Bone marrow (tissue), 2 donors: Measurements from ENCODE around the gene RNH1.

ENCODE experiments used
- DNase-seq, 2 donors: peaks; one replicate each; lab custom pipeline; 2025; lab: John Stamatoyannopoulos, UW

The RNH1 gene

GRCh38 chr11:499201-500076, 7.6 kb downstream of the RNH1 start:
- DNase-seq = no peak

DNA sequence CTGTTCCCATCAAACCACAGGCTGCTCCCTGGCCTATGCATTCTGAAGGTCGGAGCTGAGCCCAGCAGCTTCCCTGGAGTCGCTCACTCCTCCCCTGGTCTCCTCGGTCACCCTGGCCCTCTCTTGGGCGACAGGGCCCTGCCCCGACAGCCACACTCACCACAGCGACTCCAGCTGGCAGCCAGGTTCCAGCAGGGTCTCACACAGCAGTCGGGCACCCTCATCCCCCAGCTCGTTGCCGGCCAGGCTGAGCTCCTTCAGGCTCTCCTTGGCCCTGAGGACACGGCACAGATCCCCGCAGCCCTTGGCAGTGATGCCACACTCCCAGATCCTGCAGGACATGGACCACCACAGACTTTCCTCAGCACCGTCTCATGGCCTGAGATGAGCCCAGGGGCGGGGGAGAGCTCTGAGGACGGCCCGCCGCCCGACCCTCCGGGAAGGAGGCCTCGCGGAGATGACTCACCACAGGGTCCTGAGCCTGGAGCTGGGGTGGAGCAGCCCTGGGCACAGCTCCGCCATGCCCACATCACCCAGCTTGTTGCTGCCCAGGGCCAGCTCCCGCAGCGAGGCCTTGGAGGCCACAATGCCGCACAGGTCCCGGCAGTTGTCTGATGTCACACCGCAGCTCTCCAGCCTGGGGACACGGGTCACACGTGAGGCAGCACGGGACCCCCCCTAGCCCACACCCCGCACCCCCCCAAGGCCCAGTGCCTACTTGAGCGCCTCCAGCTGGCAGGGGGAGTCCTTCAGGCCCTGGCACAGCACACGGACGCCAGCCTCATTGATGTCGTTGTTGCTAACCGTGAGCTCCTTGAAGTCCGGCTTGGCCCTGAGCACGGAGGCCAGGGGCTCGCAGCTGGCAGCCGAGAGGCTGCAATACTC, 8.5 kb downstream of the RNH1 start:
- no peak for DNase-seq

DNA sequence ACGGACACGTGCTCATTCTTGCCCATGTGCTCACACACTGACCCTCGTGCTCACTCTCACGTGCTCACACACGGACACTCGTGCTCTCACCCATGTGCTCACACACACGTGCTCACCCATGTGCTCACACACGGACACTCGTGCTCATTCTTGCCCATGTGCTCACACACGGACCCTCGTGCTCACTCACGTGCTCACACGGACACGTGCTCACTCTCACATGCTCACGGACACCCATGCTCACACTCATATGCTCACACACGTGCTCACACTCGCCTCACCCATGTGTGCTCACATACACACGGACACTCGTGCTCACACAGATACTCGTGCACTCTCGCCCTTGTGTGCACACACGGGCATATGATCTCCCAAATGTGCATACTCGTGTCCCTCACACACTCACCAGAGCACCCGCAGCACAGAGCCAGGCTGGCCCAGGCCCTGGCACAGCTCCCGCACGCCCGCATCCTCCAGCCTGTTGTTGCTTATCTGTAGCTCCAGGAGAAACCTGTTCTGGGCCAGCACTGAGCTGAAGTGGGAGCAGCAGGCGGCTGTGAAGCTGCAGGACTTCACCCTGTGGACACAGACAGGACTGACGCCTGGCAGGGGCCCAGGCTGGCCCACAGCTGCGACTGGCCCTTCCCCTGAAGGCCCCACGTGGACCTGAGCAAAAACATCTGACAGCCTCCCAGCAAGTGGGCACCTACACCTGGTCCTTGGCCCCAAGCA, 9.3 kb downstream of the RNH1 start:
- DNase-seq = no peak

GRCh38 chr11:496834-497564, 10.0 kb downstream of the RNH1 start:
- DNase-seq = no peak

DNA sequence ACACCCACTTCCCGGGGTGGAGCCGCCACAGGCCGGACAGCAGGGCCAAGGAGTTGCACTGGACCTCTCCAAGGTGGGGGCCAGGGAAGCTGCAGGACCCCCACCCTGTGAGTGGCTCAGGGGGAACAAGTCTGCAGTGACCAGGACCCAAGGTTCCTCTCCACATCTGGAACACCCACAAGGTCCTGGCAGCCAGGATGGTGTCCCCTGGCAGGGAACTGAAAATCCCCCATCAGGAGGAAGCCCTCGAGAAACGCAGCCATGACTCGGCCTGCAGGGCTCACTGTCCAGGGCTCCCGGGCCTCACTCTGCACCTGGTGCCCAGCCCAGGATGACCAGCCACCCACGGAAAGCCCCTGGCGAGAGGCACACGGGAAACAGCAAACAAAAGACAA, 11.5 kb downstream of the RNH1 start:
- DNase-seq = no peak

DNA sequence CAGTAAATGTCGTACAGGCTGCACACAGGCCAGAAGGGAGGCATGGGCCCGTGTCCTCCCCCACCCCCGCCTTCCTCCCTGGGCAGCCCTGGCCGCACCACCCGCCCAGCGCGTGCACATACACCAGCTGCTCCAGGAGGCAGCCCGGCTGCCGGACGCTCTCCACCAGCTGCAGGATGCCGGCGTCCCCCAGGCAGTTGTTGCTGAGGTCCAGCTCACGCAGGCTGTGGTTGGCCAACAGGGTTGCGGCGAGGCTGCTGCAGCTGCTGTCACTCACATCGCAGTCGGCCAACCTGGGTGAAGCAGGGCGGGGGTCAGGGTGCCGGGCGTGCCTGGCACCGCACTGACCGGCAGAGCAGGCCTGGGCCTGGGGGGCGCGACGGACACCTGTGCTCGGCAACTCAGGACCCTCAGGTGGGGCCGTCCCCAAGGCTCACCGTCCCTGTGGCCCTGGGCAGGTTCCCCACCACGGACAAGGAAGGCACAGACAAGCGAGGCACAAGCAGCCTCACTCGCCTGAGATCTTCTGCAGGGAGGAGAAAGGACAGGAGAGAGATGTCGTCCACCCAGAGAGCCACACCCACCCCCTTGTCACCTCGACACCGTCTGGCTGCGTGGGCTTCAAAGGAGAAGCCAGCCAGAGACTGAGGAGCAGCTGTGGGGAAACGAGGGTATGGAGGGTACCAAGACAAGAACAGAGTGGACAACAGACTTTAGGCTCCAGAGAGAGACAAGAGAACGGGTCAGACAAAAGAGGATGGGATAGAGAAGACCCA, 12.1 kb downstream of the RNH1 start:
- DNase-seq = no peak

DNA sequence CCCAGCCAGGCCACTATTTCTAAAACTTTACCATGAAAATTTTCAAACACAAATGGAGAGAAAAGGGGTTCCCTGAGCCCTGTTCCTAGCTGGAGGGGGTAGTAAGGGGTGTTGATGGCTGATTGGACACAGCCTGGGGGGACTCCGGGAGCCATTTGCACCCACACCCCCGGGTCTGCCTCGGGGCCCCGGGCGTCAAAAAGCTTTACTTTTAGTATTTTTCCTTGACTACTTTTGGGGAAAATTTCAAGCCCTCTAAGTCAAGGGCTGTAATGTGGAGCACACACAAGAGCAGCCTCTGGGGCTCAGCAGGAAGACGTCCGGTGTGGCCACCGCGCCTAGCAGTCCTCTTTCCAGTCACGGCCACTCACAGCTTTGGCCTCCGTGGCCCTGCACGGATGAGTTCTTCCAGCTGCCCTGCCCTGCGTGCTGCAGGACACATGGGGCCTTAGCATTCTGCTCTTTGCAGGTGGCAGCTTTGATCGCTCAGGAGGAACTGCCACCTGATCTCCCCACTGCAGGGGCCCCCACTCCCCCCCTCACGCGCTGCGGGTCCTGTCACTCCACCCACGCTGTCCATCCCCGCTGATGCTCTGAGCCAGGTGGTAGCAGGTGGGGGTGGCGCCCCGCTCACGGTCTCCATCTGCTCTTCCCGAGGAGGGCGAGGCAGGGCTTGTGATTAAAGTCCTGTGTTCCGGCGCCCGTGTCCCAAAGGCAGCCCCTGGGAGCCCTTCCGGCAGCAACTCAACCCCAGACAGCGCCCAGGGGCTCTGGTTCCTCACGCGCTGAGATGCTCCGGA, 14.4 kb downstream of the RNH1 start:
- DNase-seq = no peak

DNA sequence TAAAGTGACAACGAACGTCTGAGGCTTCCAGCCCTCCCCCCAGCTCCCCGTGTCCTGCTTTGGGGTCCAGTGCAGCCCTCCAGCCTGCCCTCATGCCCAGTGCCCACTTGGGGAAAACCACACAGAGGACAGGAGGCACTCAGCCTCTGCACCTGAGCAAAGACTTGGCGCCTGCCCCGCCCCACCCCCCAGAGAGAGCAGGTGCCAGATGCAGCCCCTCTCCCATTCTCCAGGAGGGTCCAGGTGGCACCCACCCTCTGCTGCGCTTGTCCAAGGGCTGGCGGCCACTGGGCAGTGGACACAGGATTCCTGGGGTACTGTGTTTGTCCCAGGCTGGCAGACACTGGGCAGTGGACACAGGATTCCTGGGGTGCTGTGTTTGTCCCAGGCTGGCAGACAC, 15.7 kb downstream of the RNH1 start:
- DNase-seq = no peak

DNA sequence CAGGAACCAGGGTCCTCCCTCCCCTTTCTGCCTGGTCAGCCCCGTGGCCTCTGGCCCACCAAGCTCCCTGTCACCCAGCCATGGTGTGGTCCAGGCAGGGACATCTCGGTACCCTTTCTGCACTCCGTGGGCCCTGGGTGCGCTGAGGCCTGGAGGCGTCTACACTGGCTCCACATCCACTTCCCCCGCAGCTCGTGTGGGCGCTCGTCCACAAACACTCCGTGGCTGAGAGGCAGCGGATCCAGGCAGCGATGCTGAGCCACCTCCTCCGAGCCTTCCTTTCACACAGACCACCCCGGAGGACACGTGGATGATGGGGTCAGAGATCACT, 16.1 kb downstream of the RNH1 start:
- no peak for DNase-seq

DNA sequence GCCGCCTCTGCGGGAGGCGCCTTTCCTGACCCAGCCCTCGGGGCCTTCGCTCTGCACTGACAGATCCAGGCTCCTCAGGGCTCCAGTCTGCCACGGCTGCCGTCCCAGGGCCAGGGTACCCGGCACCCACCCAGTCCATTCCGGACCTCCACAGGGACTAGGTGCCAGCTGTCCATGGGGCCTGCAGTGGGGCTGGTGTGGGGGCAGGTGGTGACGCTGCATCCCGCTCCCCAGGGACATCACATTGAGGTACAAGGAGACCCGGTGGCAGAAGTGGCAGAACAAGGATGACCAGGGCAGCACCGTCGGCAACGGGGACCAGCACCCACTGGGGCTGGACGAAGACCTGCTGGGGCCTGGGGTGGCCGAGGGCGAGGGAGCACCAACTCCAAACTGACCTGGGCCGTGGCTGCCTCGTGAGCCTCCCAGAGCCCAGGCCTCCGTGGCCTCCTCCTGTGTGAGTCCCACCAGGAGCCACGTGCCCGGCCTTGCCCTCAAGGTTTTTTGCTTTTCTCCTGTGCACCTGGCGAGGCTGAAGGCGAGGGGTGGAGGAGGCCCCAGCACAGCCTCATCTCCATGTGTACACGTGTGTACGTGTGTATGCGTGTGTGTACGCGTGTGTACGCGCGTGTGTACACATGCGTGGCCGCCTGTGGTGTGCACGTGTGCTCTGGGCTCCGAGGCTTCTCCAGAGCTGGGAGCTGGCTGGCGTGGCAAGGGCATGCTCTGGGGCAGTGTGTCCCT, 16.7 kb downstream of the RNH1 start:
- DNase-seq = no peak

- no peak for DNase-seq
These were observed 17.3 kb downstream of the RNH1 start for GRCh38 chr11:489610-490185.

DNA sequence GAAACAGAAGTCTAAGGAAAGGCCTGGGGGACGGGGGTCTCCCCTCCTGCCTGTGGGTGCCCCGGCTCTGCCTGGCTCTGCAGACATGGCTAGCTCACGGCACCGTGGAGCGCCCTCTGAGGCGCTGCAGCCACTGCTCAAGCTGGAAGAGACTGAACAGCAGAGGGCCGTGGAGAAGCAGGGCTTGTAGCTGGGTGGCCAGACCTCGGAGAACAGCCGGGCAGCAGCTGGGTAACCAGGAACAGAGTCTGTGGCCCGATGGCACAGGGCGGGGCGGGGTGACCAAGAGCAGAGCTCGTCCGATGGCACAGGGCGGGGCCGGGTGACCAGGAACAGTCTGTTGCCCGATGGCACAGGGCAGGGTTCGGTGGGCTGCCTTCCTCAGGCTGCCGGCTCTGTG, 18.1 kb downstream of the RNH1 start:
- DNase-seq = no peak

DNA sequence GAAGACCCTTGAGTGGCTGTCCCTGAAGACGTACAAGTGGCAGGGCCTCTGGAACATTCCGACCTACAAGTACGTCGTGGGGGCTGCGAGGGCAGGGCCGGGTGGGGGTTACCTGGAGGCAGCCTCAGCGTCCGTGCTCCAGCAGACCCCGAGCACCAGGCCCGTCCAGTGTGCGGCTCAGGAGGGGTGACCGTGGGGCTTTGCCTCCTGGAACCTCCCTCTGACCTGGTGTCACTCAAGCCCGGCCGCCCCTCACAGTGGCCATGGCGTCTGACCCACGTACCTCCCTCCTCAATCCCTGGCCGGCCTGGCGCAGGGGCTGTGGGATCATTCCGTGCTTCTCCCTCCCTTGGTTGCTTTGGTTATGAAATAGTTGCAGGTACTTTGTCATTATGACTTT, 18.5 kb downstream of the RNH1 start:
- DNase-seq = no peak

- no peak for DNase-seq
These were observed 19.0 kb downstream of the RNH1 start for GRCh38 chr11:488062-488461.

DNA sequence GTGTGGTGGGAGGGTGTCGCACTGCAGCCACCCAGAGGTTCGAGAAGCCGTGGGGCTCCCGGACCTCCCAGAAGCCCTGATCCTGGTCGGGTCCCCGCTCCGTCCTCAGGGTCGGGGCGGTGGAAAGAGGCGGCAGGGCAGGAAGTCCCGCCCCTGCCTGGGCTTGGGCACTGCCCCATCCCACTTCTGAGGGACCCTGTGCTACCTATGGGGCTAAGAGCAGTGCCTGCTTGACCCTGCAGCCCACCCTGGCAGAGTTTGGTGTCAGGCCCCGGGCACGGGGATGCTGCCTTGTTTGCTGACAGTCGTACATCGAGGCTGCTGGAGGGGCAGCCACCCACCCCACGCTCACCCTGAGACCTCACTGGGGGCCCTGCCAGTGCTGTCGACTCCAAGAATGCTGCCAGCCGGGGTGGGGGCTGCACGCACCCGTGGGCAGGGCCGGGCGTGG, 19.4 kb downstream of the RNH1 start:
- DNase-seq = no peak

DNA sequence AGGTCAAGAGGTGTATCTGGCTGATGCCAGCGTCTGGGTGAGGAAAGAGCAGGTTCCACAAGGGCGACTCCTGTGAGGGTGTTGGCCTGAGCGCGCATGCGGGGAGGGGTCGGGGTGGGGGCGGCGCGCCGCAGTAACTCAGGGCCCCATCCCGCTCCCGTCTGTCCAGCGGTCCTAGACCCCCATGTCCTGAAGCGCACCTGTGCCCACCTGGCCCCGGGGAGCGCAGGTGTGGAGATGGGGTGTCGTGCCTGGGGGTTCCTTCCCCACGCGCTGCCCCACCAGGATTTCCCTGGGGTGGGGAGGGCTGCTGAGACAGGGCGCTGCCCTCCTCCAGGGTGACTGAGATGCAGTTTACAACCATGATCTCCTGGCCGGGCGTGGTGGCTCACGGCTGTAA, 20.9 kb downstream of the RNH1 start:
- DNase-seq = no peak

GRCh38 chr11:484616-485015, 22.4 kb downstream of the RNH1 start:
- DNase-seq = no peak

DNA sequence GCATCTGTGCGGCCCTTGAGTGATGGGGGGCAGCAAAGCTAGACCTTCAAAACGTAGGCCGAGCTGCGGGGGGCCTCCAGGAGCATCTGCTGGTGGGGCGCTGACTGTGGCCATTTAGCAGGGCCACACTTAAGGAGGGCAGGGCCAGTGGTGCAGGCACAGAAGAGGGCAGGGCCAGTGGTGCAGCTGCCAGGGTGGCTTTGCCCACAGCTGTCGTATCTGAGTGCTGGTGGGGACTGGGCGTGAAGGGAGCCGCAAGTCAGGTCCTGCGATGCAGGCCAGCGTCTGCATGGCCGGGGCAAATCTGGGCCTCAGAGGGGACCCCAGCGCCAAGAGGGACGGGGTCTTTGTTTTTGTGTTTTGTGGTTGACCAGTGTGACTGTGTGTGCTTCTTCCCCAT, 27.7 kb downstream of the RNH1 start:
- DNase-seq = no peak

GRCh38 chr11:477052-477715, 29.9 kb downstream of the RNH1 start:
- no peak for DNase-seq
